Activated CD4-positive, alpha-beta T cell treated with anti-CD3 and anti-CD28 coated beads for 24 hours (primary cell): ENCODE measurements around the gene ZMYND10.
A peak's percentile ranks its signal among the peaks of the same experiment; 100 is the strongest.

Experiments used
- DNase-seq, 2 donors: peaks; one replicate each; pipeline ENCODE4 v3.0.0-alpha.2; 2020; ENCODE audit warnings: low read depth in 2 of 2

Gene ZMYND10

DNA sequence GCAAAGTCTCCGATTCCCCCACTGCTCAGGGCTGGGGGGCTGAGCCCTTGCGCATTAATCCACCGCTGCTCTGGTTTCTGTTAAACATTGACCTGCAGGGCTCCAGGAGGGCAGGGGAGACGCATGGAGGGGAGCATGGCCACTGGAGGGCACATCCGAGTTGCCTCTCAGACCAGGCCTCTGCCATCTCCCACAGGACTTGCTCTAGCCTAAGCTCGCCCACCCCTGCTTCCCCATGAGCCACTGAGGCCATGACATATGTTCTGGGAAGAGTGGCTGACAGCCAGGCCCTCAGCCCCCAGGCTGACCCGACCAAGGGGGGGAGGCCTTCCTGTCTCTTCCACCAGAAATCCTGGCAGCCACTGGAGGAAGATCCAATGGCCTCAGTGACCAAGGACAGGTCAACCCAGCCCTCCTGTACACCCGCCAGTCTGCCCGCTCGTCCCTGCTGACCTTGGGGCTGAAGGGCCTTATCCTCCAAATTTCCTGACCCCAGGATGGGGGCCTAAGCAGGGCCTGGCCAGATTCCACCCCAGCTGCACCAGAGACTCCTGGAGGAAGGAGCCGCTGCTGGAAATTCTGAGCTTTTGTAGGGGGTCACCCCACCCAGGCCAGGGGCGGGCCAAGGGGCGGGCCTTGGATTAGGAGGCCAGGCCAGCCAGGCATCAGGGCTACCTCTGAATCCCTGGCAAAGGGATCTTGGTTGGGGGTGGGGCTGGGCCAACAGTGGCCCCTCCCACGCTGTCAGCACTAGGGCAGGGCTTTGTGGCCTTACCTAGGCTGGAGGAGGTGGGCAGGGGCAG lies 42.3 kb downstream of the ZMYND10 start, which contains the start of gene HYAL1:
Gene HYAL1, minus strand, starts transcription at position 562 of the 803 bp plus-strand sequence. CDS start 618 bp downstream, outside the sequence.
- no peak for DNase-seq

DNA sequence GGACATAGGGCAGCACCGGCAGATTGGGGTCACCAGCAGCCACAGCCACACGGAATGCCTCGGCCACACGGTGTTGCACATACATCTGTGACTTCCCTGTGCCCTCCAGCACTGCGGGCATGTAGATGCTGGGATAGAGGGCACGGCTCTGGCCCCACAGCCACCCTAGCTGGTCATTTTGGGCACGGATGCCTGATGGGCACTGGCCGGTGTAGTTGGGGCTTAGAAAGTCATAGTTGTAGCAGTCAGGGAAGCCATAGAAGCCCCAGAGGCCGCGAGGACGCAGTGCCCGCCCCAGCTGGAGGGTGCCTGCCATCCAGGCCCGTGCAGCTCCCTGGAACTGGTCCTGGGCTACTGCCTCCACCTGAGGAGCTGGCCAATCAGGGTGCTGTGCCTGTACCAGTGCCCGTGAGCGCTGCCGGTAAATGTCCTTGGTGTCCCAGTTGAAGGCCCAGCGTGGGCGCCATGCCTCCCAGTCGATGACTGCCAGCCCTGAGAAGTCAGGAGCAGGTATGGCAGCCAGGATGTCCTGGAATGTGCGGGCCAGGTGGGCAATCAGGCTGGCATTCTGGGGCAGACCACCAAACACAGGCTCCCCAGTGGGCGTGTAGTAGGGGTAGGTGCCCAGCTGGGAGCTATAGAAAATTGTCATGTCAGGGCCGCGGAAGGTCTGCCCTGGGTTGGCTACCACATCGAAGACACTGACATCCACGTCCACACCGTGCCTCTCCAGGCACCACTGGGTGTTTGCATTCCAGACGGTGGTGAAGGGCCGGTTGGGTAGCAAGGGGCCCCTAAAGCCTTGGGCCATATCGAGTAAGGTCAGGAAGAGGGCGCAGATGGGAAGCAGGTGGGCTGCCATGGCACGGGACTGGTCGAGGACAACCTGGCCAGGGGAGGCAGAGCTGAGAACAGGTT lies 43.2 kb downstream of the ZMYND10 start:
- DNase-seq, result no peak

DNA sequence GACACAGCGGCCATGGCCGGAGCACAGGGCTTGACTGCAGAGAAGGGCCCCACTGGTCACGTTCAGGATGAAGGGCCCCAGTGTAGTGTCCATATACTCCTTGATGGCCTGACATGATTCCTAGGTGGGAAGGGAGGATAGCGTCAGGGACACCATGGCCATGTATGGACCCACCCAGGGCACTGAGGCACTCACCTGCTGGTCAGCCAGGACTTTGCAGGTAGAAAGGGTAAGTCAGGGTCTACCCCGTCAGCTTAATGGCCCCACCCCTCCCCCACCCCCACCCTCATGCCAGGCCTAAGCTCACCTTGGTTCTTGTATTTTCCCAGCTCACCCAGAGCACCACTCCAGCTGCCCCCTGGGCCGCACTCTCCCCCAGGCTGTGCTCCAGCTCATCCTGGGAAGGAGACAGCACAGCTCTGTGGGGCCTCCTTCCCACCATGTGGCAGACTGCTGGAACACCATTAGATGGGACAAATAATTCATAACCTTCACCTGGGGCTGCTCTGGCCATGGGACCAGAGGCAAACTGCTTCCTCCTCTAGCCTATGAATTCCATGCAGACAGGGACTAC lies 44.8 kb downstream of the ZMYND10 start:
- DNase-seq, result no peak

- no peak for DNase-seq
Measured at GRCh38 chr3:50299929-50300680, 45.4 kb downstream of the ZMYND10 start.

DNA sequence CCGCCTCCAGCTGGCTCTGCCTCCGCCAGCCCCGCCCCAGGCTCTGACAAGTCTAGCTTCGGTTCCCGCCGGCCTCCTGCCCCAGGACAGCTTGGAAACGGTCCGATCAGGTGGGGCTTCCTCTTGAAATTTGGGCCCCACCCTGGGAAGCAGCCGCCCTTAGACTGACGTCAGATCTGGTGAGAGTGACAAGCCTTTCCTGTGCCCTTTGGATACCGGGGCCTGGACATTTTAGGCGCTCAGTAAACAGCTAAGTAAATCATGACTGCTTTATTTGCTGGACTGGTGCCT lies 45.9 kb downstream of the ZMYND10 start:
- no peak for DNase-seq

DNA sequence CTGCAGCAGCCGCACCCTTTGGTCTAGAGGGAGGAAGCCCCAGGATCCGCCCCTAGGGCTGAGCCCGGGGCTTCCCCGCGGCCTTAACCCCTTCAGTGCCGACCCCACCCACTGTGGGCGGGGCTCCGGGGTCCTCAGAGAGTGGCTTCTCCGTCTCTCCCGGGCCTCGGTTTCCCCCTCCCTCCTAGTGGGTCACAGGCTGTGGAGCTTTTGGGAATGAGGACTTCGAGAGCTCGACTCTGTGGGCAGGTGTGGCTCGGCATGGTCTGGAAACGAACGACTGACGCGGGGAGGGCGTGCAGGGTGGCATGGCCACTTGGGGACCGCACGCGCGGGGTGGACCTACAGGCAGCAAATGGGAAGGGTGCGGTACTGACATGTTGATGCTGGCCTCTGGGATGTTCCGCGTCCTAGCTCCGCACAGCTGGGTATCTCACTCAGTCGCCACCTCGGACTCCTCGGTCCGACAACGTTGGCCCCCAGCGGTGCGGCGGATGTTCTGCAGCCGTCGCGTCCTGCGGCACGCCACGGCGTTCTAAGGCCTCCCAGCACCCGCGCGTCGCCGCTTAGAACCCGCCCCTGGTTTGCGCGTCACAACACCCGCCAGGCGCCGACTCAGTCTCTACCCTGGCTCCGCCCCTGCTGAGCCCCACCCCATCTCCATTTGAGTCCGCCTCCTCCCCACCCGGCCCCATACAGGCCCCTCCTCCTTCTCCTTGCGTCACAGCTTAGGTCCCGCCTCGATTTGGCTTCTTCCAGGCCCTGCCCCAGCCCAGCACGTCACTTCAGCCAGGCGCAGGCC lies 46.5 kb downstream of the ZMYND10 start, which contains the start of the genes HYAL3 and NAA80:
Gene HYAL3, minus strand, starts transcription at position 570 of the 802 bp plus-strand sequence. CDS start 3,803 bp downstream, outside the sequence.
Gene NAA80, minus strand, starts transcription at position 570 of the 802 bp plus-strand sequence. CDS start 1,942 bp downstream, outside the sequence.
- DNase-seq, result peak; percentile 99

DNA sequence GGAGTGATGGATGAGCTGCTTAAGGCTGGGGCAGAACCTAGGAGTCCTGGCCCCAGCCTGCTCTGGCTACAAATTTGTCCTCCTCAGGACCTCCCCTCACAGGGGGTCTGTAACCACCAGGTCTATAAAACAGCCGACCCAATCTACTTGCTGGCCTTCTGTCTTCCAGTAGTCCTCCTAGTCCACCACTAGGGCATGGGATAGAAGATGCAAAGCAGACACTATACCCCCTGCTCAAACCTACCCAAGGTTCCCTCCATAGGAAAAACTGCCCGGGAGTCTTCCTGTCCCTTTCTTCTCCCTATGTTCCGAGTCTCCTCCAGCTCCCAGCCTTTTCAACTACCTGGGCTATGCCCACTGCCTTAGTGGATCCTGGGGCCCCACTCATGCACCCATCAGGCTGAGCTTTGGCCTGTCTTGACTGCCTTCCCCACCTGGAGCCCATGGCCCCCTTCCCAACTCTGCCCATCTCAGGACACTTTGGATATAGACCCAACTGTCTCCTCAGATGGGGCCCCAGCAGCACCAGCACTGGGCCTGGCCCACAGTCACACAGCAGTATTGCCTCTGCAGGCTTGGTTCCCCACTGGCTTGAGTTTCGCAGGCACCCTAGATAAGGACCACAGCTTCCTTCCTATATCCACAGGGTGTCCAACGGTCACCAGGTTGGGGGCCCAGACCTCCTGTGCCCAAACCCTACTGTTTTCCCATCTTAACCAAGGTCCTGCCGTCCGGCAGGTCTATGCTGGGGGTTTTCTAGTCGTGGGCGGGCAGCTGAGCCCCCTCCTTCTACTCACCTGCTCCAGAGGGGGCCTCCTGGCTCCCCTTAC lies 47.4 kb downstream of the ZMYND10 start:
- no peak for DNase-seq

DNA sequence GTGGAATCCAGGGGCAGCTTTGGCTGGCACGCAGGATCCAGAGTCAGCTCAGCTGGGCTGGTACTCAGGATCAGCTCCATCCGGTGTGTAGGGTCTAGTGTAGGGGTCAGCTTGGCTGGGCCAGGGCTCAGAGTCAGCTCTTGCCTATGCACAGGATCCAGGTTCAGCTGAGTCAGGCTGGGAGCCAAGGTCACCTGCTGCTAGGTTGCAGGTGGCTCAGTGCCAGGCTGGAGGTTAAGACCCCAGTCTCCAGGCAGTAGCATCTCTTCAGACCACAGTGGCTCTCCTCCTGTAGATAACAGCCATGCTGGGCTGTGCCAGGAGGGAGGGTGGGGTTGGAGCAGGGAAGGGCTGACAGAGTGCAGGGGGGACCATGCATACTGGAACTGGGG lies 48.2 kb downstream of the ZMYND10 start:
- no peak for DNase-seq

DNA sequence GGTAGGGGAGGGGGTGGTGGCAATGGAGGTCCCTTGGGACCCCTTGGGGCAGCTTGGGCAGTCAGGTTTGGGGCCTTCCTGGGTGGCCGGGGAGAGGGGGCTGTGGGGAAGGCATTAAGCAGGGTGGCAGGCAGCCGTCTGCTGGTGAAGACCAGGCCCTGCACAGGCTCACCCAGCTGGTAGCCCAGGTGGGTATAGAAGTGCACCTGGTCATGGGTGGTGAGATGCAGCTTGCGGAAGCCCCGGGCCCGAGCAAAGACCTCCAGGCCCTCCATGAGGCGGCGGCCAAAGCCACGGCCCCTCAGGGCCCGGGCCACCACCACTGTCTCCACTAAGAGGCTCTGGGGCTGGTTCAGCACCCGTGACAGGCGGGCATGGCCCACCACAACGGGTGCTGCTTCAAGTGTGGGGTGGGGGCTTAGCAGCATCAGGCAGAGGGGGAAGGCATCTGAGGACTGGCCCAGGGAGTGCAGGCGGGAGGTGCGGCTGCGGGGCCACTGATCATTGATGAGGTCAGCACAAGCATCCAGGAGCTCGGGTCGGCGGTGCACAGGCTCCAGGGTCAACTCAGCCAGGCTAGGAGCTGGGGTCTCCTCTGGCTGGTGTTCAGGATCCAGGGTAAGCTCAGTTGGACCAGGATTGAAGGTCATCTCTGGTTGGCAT lies 48.7 kb downstream of the ZMYND10 start:
- DNase-seq, result no peak

DNA sequence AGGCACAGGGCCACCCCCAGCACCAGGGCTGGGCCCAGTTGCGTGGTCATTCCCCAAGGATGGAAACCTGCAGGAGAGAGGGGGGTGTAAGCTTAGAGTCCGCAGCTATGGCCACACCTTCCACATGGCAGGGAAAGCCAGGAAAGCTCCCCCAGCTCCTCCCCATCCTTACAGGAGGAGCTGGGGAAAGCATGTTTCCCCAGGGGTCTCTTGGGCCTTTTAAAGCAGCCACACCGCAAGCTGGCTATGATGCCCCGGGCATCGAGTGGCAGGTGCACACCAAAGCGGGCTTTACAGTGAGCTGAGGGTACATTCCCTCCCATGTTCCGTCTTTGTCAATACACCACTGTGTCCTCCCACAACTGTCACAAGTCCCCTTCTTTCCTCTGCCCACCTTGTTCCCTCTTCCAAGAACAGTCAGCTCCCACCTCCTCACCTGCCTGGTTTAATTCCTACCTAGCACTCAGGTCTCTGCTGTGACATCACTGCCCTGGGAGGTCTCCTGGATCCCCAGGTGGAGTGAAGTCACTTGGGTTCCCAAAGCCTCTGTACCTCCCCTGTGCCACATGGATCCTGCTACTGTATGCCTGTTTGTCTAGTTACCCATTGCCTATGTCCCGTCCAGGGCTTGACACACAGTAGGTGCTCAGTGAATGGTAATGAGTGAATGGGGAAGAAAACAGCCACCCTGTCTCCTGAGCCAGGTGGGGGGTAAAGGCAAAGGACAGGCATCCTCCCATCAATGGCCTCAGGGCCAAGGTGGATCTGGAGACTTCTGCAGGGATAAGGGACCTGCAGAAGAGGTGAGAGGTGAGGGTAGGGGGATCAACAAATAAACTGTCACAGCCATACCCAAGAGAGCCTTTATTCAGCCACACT lies 49.7 kb downstream of the ZMYND10 start:
- DNase-seq, result no peak

- DNase-seq, result no peak
Measured at GRCh38 chr3:50294492-50295403, 50.8 kb downstream of the ZMYND10 start.

- no peak for DNase-seq
Measured at GRCh38 chr3:50294089-50294488, 51.4 kb downstream of the ZMYND10 start.

DNA sequence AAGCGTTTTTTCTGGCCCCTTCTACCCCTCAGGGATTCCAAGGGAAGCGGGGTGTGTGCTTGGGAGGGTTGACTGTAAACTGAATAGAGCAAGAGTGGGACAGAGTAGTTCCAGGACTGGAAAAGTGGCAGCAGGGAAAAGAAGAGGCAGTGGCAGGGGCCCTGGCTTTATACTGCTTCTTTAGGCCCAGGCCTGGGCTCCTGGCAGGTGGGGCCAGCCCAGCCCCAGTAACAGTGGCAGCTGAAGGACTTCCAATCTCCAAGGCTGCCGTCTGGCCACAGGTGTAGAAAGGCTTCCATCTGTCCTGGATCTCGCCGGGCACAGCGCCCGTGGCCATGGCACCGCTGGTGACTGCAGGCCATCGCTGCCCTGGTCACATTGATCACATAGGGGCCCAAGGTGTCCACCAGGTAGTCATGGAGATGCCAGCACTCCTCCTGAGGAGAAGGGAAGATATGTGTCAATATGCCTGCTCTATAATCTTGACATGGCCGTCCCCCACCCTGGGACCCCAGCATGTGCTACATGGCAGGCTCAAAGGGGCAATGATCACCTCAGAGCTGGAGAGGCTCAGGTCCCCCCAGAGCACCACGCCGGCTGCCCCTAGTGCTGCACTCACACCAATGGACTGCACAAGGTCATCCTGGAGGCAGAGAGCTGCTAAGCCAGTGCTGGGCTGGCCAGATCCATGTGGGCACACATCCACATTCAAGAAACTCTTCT lies 52.3 kb downstream of the ZMYND10 start:
- DNase-seq, result no peak

DNA sequence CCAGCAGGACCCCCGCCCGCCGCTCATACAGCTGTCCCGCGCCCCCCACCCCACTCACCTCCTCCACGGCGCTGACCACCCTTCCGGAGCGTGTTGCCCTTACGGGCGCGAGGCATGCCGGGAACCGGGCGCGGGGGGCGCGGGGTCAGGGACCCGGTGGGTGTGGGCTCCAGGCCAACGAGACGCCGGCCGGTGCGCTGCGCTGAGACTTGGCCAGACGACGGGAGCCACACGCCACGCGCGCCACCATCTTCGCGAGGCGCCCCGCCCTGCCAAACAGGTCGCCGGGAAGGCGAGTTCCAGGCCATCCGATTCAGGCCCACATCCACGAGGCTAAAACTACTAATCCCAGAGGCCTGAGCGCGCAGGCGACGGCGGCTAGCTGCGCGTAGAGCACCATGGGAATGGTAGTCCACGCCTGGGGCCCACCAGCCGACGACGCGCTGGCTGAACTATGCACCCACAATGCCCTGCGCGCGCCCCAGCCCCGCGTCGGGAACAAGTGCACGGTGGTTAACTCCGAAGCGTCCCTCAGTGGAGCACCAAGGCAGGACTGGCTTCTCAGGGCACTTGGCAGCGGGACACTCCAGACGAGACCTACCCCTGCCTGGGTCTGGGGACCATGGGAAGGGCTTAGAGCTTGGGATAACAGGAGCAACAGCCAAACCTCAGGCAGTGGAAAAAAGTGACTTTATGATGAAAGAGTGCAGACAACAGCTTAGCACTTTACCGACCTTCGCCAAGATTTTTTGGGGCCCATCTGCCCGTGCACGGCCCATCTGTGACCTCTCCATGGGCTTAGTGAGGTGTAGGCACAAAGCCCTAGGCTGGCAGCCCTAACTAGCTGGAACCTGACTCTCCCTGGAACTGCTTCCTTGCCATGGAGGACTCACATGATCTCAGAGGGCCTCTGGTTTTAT lies 53.1 kb downstream of the ZMYND10 start, which contains the start of gene IFRD2:
Gene IFRD2, minus strand, starts transcription at position 271 of the 920 bp plus-strand sequence. Its CDS starts 155 bp downstream, at position 116.
- peak; percentile 86 to 93 for DNase-seq
